ENCODE measurements around the gene HSPA8.

The HSPA8 gene

GRCh38 chr11:123047266-123047946 lies 14.5 kb downstream of the HSPA8 start:
- no peak for DNase-seq (ENCODE audit: low spot score)

GRCh38 chr11:123046473-123047259 lies 15.3 kb downstream of the HSPA8 start:
- DNase-seq (ENCODE audit: low spot score): no peak

DNA sequence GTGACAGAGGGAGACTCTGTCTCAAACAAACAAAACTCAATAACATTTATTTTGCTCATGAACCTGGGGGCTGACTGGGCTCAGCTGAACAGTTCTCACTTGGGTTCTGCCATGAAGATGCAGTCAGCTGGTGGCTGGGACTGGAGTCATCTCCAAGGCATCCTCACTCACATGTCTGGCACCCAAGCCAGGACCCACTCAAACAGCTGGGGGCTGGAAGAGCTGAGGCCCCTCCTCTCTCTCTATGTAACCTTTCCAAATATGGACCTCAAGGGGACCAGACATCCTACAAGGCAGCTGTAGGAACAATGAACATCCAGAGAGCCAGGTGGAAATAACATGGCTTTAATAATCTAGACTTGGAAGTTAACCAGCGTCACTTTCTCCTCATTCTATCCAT lies 16.8 kb downstream of the HSPA8 start:
- DNase-seq (ENCODE audit: low spot score): no peak

DNA sequence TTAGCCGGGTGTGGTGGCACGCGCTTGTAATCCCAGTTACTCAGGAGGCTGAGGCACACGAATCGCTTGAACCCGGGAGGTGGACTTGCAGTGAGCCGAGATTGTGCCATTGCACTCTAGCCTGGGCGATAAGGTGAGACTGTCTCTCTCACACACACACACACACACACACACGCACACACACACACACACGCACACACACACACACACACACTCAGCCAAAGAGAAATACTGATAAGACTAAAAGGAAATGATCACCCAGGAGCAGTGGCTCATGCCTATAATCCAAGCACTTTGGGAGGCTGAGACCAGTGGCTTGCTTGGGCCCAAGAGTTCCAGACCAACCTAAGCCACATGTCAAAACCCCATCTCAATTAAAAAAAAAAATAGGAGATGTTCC lies 20.8 kb downstream of the HSPA8 start:
- DNase-seq (ENCODE audit: low spot score): no peak

- DNase-seq (ENCODE audit: low spot score): no peak
These were observed 21.9 kb downstream of the HSPA8 start for GRCh38 chr11:123040111-123040432.

- DNase-seq (ENCODE audit: low spot score): no peak
These were observed 26.1 kb downstream of the HSPA8 start for GRCh38 chr11:123035831-123036230.

- no peak for DNase-seq (ENCODE audit: low spot score)
These were observed 27.3 kb downstream of the HSPA8 start for GRCh38 chr11:123034597-123034996.

DNA sequence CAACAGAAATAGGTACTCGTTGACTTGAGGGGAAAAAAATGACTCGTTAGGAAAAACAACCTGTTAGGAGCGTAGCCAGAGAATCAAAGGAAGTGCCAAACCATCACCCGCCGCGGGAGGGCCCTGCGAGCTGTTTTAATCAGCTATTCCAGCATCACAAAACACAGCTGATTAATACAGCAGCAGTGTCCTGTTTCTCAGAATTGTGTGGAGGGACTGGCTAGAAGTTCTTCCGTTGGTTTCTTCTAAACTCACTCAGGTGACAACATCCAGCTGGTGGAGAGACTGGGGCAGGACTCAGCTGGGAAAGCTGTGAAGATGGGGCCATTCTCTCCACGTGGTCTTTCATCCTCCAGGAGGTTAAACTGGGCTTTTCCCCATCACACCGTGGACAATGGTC lies 28.0 kb downstream of the HSPA8 start:
- no peak for DNase-seq (ENCODE audit: low spot score)

DNA sequence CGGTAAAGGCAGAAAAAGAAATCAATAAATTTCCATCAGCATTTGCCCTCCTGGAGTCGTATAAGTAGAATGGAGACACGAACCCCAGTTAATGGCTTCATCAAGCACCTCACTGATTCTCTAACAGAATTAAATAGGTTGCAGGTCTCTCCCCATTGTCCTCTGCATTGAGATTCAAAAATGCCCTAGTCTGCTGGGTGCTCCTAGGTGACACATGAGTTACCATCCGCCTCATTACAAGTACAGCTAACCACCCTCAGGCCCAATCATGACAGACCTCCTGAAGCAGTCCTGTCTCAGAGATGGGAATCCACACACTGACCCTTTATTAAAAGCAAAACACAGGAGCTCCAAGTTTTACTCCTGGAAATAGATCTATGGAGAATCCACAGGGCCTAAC lies 31.4 kb downstream of the HSPA8 start:
- DNase-seq (ENCODE audit: low spot score): no peak

DNA sequence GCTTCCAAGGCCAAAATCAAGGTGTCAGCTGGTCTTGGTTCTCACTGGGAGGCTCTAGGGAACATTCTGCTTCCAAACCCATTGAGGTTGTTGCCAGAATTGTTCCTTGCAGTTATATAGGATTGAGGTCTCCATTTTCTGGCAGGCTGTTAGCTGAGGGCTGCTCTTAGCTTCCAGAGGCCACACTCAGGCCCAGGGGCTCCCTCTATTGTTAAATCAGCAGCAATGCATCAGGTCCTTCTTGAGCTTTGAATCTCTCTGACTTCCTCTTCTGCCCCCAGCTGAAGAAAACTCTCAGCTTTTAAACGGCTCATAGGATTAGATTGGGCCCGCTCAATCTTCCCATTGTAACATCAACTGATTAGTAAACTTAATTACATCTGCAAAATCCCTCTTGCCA lies 41.0 kb downstream of the HSPA8 start:
- DNase-seq (ENCODE audit: low spot score): peak; percentile 74

- no peak for DNase-seq (ENCODE audit: low spot score)
These were observed 43.2 kb downstream of the HSPA8 start for GRCh38 chr11:123018702-123019101.

- DNase-seq (ENCODE audit: low spot score): no peak
These were observed 50.4 kb downstream of the HSPA8 start for GRCh38 chr11:123011510-123011909.

Data from hepatic stellate cell (primary cell).